ENCODE measurements around the gene CYSRT1. TPM values are rescaled to one million over a fixed set of nuclear protein-coding genes. Genes with fewer than 3 reads are reported as not detected.

CYSRT1 gene
- polyA plus RNA-seq, 1 of the 3 experiments (the other 2 are of a cell fraction), result 2.1 TPM

GRCh38 chr9:137243626-137244485, 18.9 kb downstream of the CYSRT1 start:
- Histone ChIP-seq H3K9me3 (no peaks in the 10 kb centered on the region), H3K9ac (no peak overlapping the region), H2AFZ (ENCODE audit: low read depth) (no peak overlapping the region), H3K9me2 (no peaks in the 10 kb centered on the region), H3K36me3 (replicated peaks in 1 of 2; ENCODE audit: control insufficient read depth in 1 of 2, insufficient read depth in 2 of 2, low read length in 1 of 2) (peaks cover 13 to 20% of the 10 kb centered on the region in 2 experiments), H3K27ac (ENCODE audit: low read depth in 2 of 2, low read length in 1 of 2) (no peak overlapping the region; a peak in 1 of 4 replicates), H3K4me3 (ENCODE audit: low read depth in 2 of 2, low read length in 1 of 2) (no peak overlapping the region), H3K27me3 (ENCODE audit: insufficient read depth) (no peaks in the 10 kb centered on the region), H3K4me2 (no peak overlapping the region), H4K20me1 (ENCODE audit: insufficient read depth) (peaks cover 29% of the 10 kb centered on the region), H3K4me1 (ENCODE audit: control insufficient read depth in 1 of 2, insufficient read depth in 2 of 2, low read depth in 1 of 2, low read length in 1 of 2) (peaks cover 11 to 18% of the 10 kb centered on the region in 2 experiments; a peak in 2 of 4 replicates), H3F3A (replicated peaks; ENCODE audit: insufficient read depth) (peaks cover 16% of the 10 kb centered on the region), H3K79me2 (ENCODE audit: insufficient read depth) (peaks cover 38% of the 10 kb centered on the region)
- no peak for DNase-seq
- CTCF ChIA-PET, result interaction anchor here (1.0 to 8.2 kb wide), 6 partner anchors 7 to 214 kb away, joined by 3 to 38 read pairs (median 5); partner anchors contain the start of gene NELFB
- WGBS (ENCODE audit: low lambda C conversion rate), result 87% methylated on average over 13 of the region's 15 CpGs
- POLR2A ChIA-PET, result interaction anchor here (6.4 kb wide), 1 partner anchor 12 kb away, joined by 83 read pairs; the partner anchor contains the start of gene NELFB
- TF ChIP-seq TCF12 (IDR thresholded peaks at IDR 0.05) (no peak), TAF1 (IDR thresholded peaks at IDR 0.05; ENCODE audit: borderline replicate concordance, low read depth, low read length) (peak; percentile 9; the same call in 1 of the 2 replicates), POLR2AphosphoS5 (IDR thresholded peaks at IDR 0.05; ENCODE audit: low read depth, low read length) (peak; percentile 60), JUND (IDR thresholded peaks at IDR 0.05) (peak; percentile 5; the same call in 1 of the 2 replicates), ELF1 (IDR thresholded peaks at IDR 0.05) (no peak), EP300 (IDR thresholded peaks at IDR 0.05; ENCODE audit: borderline replicate concordance in 1 of 2, low read depth in 1 of 2, low read length in 1 of 2) (no peak)
- TF ChIP-seq, protein P1, sequence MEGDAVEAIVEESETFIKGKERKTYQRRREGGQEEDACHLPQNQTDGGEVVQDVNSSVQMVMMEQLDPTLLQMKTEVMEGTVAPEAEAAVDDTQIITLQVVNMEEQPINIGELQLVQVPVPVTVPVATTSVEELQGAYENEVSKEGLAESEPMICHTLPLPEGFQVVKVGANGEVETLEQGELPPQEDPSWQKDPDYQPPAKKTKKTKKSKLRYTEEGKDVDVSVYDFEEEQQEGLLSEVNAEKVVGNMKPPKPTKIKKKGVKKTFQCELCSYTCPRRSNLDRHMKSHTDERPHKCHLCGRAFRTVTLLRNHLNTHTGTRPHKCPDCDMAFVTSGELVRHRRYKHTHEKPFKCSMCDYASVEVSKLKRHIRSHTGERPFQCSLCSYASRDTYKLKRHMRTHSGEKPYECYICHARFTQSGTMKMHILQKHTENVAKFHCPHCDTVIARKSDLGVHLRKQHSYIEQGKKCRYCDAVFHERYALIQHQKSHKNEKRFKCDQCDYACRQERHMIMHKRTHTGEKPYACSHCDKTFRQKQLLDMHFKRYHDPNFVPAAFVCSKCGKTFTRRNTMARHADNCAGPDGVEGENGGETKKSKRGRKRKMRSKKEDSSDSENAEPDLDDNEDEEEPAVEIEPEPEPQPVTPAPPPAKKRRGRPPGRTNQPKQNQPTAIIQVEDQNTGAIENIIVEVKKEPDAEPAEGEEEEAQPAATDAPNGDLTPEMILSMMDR (IDR thresholded peaks at IDR 0.05), result no peak

- TF ChIP-seq CHD2 (IDR thresholded peaks at IDR 0.05; ENCODE audit: low read length, partially characterized antibody) (no peak), PBX3 (IDR thresholded peaks at IDR 0.05) (peak; percentile 30)
- H3K4me2 ChIP-seq, result no peak overlapping the region
- 88% methylated on average over 16 of the region's 36 CpGs for WGBS (ENCODE audit: low lambda C conversion rate)
- no peak overlapping the region for H3K4me3 ChIP-seq (ENCODE audit: low read depth in 2 of 2, low read length in 1 of 2)
- no peaks in the 10 kb centered on the region for H3K9me3 ChIP-seq
- H3K9me2 ChIP-seq, result no peaks in the 10 kb centered on the region
- CTCF ChIA-PET, result interaction anchor here (1.0 to 8.2 kb wide), 4 partner anchors 7 to 17 kb away, joined by 4 to 38 read pairs (median 7); partner anchors contain the start of gene RNF224
- no peaks in the 10 kb centered on the region for H3K27me3 ChIP-seq (ENCODE audit: insufficient read depth)
- H3K9ac ChIP-seq, result no peak overlapping the region
- H3K27ac ChIP-seq (ENCODE audit: low read depth in 2 of 2, low read length in 1 of 2), result no peak overlapping the region
- no peak for DNase-seq
- peaks cover 29% of the 10 kb centered on the region for H4K20me1 ChIP-seq (ENCODE audit: insufficient read depth)
- POLR2A ChIA-PET, result interaction anchor here (1.0 to 6.4 kb wide), 2 partner anchors 9 to 11 kb away, joined by 3 to 83 read pairs; partner anchors contain the start of gene NELFB
- peaks cover 28% of the 10 kb centered on the region for H3K79me2 ChIP-seq (ENCODE audit: insufficient read depth)
- H2AFZ ChIP-seq (ENCODE audit: low read depth), result no peak overlapping the region
- peaks cover 13 to 20% of the 10 kb centered on the region in 2 experiments for H3K36me3 ChIP-seq (replicated peaks in 1 of 2; ENCODE audit: control insufficient read depth in 1 of 2, insufficient read depth in 2 of 2, low read length in 1 of 2)
- H3K4me1 ChIP-seq (ENCODE audit: control insufficient read depth in 1 of 2, insufficient read depth in 2 of 2, low read depth in 1 of 2, low read length in 1 of 2), result peaks cover 8 to 15% of the 10 kb centered on the region in 2 experiments; a peak in 1 of 4 replicates
- H3F3A ChIP-seq (replicated peaks; ENCODE audit: insufficient read depth), result peaks cover 12% of the 10 kb centered on the region
These were observed 19.8 kb downstream of the CYSRT1 start for GRCh38 chr9:137244486-137245449.
